Endothelial cell of umbilical vein (primary cell): ENCODE data around the gene ZNF331.

Source experiments
- EZH2 ChIP-seq: IDR thresholded peaks from 2 replicates; pipeline ENCODE4 v1.6.1; 2012; ENCODE audit warnings: borderline replicate concordance, low read depth, mild to moderate bottlenecking, moderate library complexity, low read length, inconsistent platforms; ENCODE audit not compliant: severe bottlenecking
- FOS ChIP-seq: IDR thresholded peaks from 2 replicates; pipeline ENCODE4 v1.6.1; 2011; ENCODE audit warnings: mild to moderate bottlenecking, low read length, moderate library complexity, borderline replicate concordance; ENCODE audit not compliant: insufficient read depth
- GATA2 ChIP-seq: IDR thresholded peaks from 2 replicates; pipeline ENCODE4 v1.7.0; 2011; ENCODE audit warnings: low read depth, mild to moderate bottlenecking, moderate library complexity, mixed read lengths, low read length; ENCODE audit not compliant: insufficient read length, insufficient read depth
- JUN ChIP-seq: IDR thresholded peaks from 2 replicates; pipeline ENCODE4 v1.6.1; 2011; ENCODE audit warnings: borderline replicate concordance, low read depth; ENCODE audit not compliant: insufficient read length, insufficient read depth
- MAX ChIP-seq: IDR thresholded peaks from 2 replicates; pipeline ENCODE4 v1.6.1; 2011; ENCODE audit not compliant: insufficient read depth, insufficient read length
- MYC ChIP-seq: IDR thresholded peaks from one replicate; pipeline ENCODE4 v1.6.1; 2011; ENCODE audit warnings: mild to moderate bottlenecking, low read depth, low read length
- POLR2A ChIP-seq: IDR thresholded peaks from 2 replicates; pipeline ENCODE4 v1.6.1; 2012; ENCODE audit warnings: low read depth, mild to moderate bottlenecking, control low read depth, low read length
- POLR2AphosphoS5 ChIP-seq: IDR thresholded peaks from 2 replicates; pipeline ENCODE4 v1.6.1; 2012; ENCODE audit warnings: low read depth, mild to moderate bottlenecking, control low read depth, low read length, moderate library complexity; ENCODE audit not compliant: insufficient read depth
- TF ChIP-seq, protein P1 (sequence below), 2 donors: IDR thresholded peaks; 1 replicate in 1 of 2; 2 replicates in 1 of 2; pipeline ENCODE4 v1.5.1; 2011; ENCODE audit warnings: low read length in 2 of 2, mild to moderate bottlenecking in 2 of 2, moderate library complexity in 2 of 2, control low read depth in 1 of 2, inconsistent platforms in 1 of 2, low read depth in 1 of 2; ENCODE audit not compliant: insufficient read depth in 1 of 2; ENCODE audit errors: extremely low read depth in 1 of 2

DNA sequence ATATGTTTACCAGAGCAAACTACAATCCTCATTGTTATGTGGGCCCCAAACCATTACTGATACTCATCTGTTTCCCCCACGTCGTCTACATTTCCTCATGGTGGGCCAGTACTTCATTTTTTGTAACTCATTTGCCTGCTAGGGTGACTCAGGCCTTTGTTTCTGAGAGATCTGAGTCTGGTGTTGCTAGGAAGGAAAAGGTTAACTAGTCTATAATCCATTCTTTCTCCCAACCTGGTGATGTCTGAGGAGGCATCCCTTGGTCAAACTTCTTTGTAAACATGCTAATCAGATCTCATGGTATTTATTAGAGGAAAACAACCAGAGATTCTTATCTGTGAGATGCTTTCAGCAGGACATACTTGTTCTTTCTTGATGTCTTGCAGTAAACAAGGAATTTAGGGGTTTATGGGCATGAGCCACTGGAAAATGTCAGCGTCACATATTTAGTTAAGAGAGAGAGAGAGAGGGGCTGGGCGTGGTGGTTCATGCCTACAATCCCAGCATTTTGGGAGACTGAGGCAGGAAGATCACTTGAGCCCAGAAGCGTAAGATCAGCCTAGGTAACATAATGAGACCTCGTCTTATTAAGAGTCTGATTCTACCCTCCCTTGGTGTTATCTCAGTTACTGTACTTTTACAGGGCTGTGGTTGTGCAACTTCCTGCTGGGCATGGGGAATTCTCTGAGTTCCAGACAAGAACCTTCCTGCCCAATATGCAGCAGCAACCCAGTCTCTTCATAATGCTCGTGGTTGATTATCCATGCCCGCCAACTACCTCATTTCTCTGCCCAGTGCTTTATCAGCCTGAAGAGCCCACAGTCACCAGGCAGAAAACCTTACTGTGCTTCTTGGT lies 84.2 kb downstream of the ZNF331 start:
- no peak for TF ChIP-seq POLR2AphosphoS5
- TF ChIP-seq, protein P1, sequence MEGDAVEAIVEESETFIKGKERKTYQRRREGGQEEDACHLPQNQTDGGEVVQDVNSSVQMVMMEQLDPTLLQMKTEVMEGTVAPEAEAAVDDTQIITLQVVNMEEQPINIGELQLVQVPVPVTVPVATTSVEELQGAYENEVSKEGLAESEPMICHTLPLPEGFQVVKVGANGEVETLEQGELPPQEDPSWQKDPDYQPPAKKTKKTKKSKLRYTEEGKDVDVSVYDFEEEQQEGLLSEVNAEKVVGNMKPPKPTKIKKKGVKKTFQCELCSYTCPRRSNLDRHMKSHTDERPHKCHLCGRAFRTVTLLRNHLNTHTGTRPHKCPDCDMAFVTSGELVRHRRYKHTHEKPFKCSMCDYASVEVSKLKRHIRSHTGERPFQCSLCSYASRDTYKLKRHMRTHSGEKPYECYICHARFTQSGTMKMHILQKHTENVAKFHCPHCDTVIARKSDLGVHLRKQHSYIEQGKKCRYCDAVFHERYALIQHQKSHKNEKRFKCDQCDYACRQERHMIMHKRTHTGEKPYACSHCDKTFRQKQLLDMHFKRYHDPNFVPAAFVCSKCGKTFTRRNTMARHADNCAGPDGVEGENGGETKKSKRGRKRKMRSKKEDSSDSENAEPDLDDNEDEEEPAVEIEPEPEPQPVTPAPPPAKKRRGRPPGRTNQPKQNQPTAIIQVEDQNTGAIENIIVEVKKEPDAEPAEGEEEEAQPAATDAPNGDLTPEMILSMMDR (IDR thresholded peaks at IDR 0.05; ENCODE audit: extremely low read depth in 1 of 2, insufficient read depth in 1 of 2, low read depth in 1 of 2, low read length in 2 of 2): no peak
- no peak for TF ChIP-seq POLR2A
- no peak for TF ChIP-seq EZH2
- no peak for TF ChIP-seq JUN
- TF ChIP-seq MAX: no peak
- no peak for TF ChIP-seq FOS
- TF ChIP-seq GATA2: no peak
- no peak for TF ChIP-seq MYC
